GM12865 (cell line): ENCODE data around the gene OGFOD3.
"Not testable (repeated sequence)": the region's sequence is repeated elsewhere in the genome, so short reads cannot be mapped to it uniquely, and the experiment has no call there.

Source experiments
- DNase-seq: peaks from one replicate; pipeline ENCODE4 v3.0.0; 2010; ENCODE audit warnings: low read depth
- H3K4me3 ChIP-seq: 2 replicates; pipeline ENCODE4 v1.5.1; 2011; ENCODE audit warnings: mild to moderate bottlenecking, low read depth, low read length, control low read depth
- TF ChIP-seq, protein P1 (sequence below): IDR thresholded peaks from 2 replicates; pipeline ENCODE4 v1.5.1; 2011; ENCODE audit warnings: low read length, control low read depth, low read depth, inconsistent platforms; ENCODE audit not compliant: insufficient read depth; ENCODE audit errors: missing control alignments

The OGFOD3 gene

DNA sequence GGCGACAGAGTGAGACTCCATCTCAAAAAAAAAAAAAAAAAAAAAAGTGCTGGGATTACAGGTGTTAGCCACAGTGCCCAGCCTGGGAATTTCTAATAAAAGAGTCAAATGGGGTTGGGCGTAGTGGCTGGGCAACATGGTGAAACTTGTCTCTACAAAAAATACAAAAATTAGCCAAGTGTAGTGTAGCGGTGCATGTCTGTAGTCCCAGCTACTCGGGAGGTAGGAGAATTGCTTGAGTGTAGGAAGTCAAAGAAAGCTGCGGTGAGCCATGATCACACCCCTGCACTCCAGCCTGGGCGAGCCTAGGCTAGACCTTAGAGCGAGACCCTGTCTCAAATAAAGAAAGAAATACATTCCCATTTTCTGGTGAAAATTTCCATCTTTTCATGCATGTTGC is 49.2 kb downstream of the OGFOD3 start:
- DNase-seq = no peak
- no peak overlapping the region for H3K4me3 ChIP-seq
- TF ChIP-seq, protein P1, sequence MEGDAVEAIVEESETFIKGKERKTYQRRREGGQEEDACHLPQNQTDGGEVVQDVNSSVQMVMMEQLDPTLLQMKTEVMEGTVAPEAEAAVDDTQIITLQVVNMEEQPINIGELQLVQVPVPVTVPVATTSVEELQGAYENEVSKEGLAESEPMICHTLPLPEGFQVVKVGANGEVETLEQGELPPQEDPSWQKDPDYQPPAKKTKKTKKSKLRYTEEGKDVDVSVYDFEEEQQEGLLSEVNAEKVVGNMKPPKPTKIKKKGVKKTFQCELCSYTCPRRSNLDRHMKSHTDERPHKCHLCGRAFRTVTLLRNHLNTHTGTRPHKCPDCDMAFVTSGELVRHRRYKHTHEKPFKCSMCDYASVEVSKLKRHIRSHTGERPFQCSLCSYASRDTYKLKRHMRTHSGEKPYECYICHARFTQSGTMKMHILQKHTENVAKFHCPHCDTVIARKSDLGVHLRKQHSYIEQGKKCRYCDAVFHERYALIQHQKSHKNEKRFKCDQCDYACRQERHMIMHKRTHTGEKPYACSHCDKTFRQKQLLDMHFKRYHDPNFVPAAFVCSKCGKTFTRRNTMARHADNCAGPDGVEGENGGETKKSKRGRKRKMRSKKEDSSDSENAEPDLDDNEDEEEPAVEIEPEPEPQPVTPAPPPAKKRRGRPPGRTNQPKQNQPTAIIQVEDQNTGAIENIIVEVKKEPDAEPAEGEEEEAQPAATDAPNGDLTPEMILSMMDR = no peak

- peak; percentile 33 for DNase-seq
- H3K4me3 ChIP-seq = no peak overlapping the region
- TF ChIP-seq, protein P1 = no peak
Observed at GRCh38 chr17:82367724-82368524, 50.5 kb downstream of the OGFOD3 start.

DNA sequence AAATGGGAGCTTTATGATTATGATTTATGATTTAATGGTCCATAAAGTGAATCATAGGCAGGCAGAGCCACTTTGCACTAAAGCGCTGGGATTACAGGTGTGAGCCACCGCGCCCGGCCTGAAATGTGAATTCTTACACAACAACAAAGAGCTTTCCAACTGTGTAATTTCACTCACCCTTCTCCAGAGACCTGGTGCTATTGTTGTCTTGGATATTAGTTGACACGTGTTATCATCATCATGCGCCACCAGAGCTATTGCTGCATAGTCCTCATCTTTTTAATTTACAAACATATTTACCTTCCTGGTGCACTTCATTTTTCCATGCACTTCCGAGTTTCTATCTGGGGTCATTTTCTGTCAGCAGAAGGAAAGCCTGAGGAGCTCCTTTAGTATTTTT is 51.6 kb downstream of the OGFOD3 start:
- TF ChIP-seq, protein P1 = no peak
- no peak overlapping the region for H3K4me3 ChIP-seq
- DNase-seq = no peak

- TF ChIP-seq, protein P1 = no peak
- DNase-seq = no peak
- H3K4me3 ChIP-seq = no peak overlapping the region
Observed at GRCh38 chr17:82365606-82366295, 52.6 kb downstream of the OGFOD3 start.

DNA sequence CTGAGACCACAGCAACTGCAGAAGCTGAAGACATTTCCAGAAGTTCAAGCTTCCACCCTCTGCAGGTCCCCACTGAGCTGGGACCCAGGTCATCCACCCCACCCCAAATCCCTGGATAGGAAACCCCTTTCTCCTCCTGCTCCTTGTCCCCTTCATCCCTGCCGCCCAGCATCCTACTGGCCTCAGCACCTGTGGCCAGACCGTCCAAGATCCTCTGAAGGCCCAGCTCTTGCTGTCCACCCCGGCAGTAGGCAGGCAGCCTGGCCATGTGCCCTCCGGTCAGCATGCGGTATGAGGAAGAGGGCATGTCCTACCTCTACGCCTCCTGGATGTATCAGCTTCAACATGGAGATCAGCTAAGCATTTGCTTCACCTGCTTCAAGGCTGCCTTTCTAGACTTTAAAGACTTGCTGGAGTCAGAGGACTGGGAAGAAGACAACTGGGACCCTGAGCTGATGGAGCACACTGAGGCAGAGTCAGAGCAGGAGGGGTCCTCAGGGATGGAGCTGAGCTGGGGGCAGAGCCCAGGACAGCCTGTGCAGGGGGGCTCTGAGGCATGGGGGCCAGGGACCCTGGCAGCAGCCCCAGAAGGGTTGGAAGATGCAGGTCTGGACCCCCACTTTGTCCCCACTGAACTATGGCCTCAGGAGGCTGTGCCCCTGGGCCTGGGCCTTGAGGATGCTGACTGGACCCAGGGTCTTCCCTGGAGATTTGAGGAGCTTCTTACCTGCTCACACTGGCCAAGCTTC is 56.3 kb downstream of the OGFOD3 start:
- TF ChIP-seq, protein P1 = no peak
- no peak for DNase-seq
- no peak overlapping the region for H3K4me3 ChIP-seq

- not testable (repeated sequence) for H3K4me3 ChIP-seq
- DNase-seq = peak; percentile 52
Observed at GRCh38 chr17:82359451-82360074, 58.8 kb downstream of the OGFOD3 start.
